Natural killer cell (primary cell): ENCODE measurements around the gene LCN1. TPM values are rescaled to one million over a fixed set of nuclear protein-coding genes. Genes with fewer than 3 reads are reported as not detected.
"Not testable (repeated sequence)": the region's sequence is repeated elsewhere in the genome, so short reads cannot be mapped to it uniquely, and the experiment has no call there.

Experiments
- ATAC-seq, 3 donors: fragments of 150-1000 bp in 2 of 3; fragments of 200-7000 bp in 1 of 3; cut with Tn5 transposase; 1 replicate in 1 of 3; 2 replicates in 2 of 3; pipeline ENCODE4 v1.10.0; 2021; ENCODE audit warnings: mild to moderate bottlenecking in 2 of 3, moderate library complexity in 2 of 3
- DNase-seq, 2 donors: peaks; one replicate each; pipeline versions ENCODE4 v3.0.0 to v3.0.0-alpha.2; 2013 to 2021; ENCODE audit warnings: mixed read lengths in 1 of 2
- H3K27ac ChIP-seq: one replicate; pipeline ENCODE4 v1.5.1; 2013; ENCODE audit warnings: mild to moderate bottlenecking, low read length
- H3K27me3 ChIP-seq: one replicate; pipeline ENCODE4 v1.6.1; 2013; ENCODE audit warnings: low read length; ENCODE audit not compliant: control insufficient read depth, insufficient read depth
- H3K36me3 ChIP-seq: one replicate; pipeline ENCODE4 v1.6.1; 2013; ENCODE audit warnings: low read length; ENCODE audit not compliant: control insufficient read depth, insufficient read depth
- H3K4me1 ChIP-seq: one replicate; pipeline ENCODE4 v1.6.1; 2013; ENCODE audit warnings: low read length; ENCODE audit not compliant: control insufficient read depth, insufficient read depth
- H3K4me3 ChIP-seq: one replicate; pipeline ENCODE4 v1.5.1; 2013; ENCODE audit warnings: low read length
- H3K9me3 ChIP-seq: one replicate; pipeline ENCODE4 v1.6.1; 2013; ENCODE audit warnings: low read length; ENCODE audit not compliant: control insufficient read depth, insufficient read depth
- H3K27ac Mint-ChIP-seq, 2 donors: one replicate each; pipeline ENCODE4 v1.8.0; 2022; ENCODE audit warnings: mild to moderate bottlenecking in 2 of 2, mixed read lengths in 2 of 2, moderate library complexity in 1 of 2
- H3K27me3 Mint-ChIP-seq, 2 donors: one replicate each; pipeline ENCODE4 v1.8.0; 2022; ENCODE audit warnings: low read depth in 2 of 2, mixed read lengths in 2 of 2
- H3K36me3 Mint-ChIP-seq: one replicate; pipeline ENCODE4 v1.8.0; 2022; ENCODE audit warnings: mixed read lengths
- H3K4me1 Mint-ChIP-seq, 2 donors: one replicate each; pipeline ENCODE4 v1.8.0; 2022; ENCODE audit warnings: mixed read lengths in 2 of 2
- H3K4me3 Mint-ChIP-seq: one replicate; pipeline ENCODE4 v1.8.0; 2022; ENCODE audit warnings: mild to moderate bottlenecking, moderate library complexity, mixed read lengths
- H3K9me3 Mint-ChIP-seq, 2 donors: one replicate each; pipeline ENCODE4 v1.8.0; 2022; ENCODE audit warnings: mixed read lengths in 2 of 2
- whole genome bisulfite sequencing: methylation state at CpG from one replicate; pipeline ENCODE4 v1.1.7; 2013; ENCODE audit warnings: missing lambda C conversion rate; ENCODE audit not compliant: insufficient coverage; 5-methylcytosine and 5-hydroxymethylcytosine counted together
- intact Hi-C: fragments of 100-400 bp; cut with micrococcal nuclease; formaldehyde crosslinking; loops from one replicate; pipeline ENCODE4 v1.14.2; 2022
- total RNA-seq, 4 donors: library from RNA; stranded (reverse); fragments of 120-200 nt in 1 of 4; gene quantifications; one replicate each; pipeline versions ENCODE4 v1.2.3 to v1.2.4, GENCODE V29; 2013 to 2022
- TF ChIP-seq, protein P1 (sequence below): fragments of 200-600 bp; IDR thresholded peaks from one replicate; pipeline ENCODE4 v1.8.0; 2022; ENCODE audit warnings: antibody characterized with exemption

Gene LCN1
- total RNA-seq, 3 donors from 2014 or later (not counting 1 experiment from before 2014, with no cell fraction given), result not detected

DNA sequence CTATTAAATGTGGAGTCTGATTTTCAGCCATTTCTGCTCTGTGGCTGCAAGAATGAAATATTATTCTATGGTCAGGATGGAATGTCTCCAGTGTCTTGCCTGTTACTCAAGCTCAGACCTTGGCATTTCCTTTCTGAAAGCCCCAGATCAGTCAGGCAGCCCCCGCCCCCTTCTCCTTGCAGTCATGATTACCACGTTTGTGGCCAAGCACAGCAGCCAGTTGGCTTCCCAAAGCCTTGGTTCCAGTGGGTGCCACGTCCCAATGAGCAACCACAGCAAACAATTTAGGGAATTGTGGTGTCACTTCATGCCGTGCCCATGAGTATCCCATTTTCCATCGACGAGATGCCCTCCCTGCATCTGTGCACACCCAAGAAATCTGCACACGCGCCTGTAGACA lies 15.0 kb downstream of the LCN1 start:
- H3K4me3 Mint-ChIP-seq, result no peak overlapping the region
- no peak overlapping the region for H3K27ac ChIP-seq
- intact Hi-C loops, result no loop called here
- no peak for ATAC-seq
- TF ChIP-seq, protein P1, sequence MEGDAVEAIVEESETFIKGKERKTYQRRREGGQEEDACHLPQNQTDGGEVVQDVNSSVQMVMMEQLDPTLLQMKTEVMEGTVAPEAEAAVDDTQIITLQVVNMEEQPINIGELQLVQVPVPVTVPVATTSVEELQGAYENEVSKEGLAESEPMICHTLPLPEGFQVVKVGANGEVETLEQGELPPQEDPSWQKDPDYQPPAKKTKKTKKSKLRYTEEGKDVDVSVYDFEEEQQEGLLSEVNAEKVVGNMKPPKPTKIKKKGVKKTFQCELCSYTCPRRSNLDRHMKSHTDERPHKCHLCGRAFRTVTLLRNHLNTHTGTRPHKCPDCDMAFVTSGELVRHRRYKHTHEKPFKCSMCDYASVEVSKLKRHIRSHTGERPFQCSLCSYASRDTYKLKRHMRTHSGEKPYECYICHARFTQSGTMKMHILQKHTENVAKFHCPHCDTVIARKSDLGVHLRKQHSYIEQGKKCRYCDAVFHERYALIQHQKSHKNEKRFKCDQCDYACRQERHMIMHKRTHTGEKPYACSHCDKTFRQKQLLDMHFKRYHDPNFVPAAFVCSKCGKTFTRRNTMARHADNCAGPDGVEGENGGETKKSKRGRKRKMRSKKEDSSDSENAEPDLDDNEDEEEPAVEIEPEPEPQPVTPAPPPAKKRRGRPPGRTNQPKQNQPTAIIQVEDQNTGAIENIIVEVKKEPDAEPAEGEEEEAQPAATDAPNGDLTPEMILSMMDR, result no peak
- H3K4me1 ChIP-seq, result no peaks in the 10 kb centered on the region
- no peaks in the 10 kb centered on the region for H3K9me3 ChIP-seq
- no peak overlapping the region for H3K27ac Mint-ChIP-seq
- H3K4me1 Mint-ChIP-seq, result no peaks in the 10 kb centered on the region
- DNase-seq, result no peak
- no peaks in the 10 kb centered on the region for H3K9me3 Mint-ChIP-seq
- H3K27me3 ChIP-seq, result peaks cover 2% of the 10 kb centered on the region
- peaks cover 21 to 37% of the 10 kb centered on the region in 2 donors for H3K27me3 Mint-ChIP-seq
- 67% methylated on average over 8 of the region's 8 CpGs for WGBS
- H3K4me3 ChIP-seq, result no peak overlapping the region
- no peaks in the 10 kb centered on the region for H3K36me3 Mint-ChIP-seq
- H3K36me3 ChIP-seq, result no peaks in the 10 kb centered on the region

DNA sequence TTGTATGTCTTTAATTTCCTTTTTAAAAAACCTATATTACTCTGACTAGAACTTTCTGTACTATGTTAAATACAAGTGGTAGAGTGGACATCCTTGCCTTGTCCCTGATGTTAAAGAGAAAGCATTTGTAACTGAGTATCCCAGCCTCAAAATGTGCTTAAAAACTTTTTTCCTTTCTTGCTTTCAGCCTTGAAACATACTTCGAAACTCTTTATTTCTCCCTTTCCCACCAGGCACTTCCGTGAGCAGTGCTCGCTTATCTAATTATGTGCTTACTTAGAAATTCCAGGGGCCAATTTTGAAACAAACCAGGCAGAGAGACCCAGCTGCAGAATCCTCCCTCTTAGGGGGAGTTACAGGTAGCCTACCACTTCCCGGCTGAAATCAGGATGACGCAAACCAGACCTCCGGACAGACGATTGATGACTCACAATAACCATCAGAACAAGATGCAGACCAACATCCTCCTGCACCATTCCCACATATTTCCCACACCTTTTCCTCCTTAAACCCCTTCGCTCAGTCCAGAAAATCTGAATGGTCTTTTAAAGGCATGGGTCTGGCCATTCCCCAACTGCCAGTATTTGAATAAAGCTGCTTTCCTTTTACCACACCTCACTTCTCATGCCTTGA lies 22.1 kb downstream of the LCN1 start:
- peaks cover 8 to 30% of the 10 kb centered on the region in 2 donors for H3K27me3 Mint-ChIP-seq
- H3K9me3 ChIP-seq, ATAC-seq, H3K36me3 ChIP-seq, H3K36me3 Mint-ChIP-seq, H3K4me3 Mint-ChIP-seq, H3K27me3 ChIP-seq, DNase-seq, H3K4me1 ChIP-seq, H3K27ac Mint-ChIP-seq, H3K4me3 ChIP-seq, H3K9me3 Mint-ChIP-seq, H3K27ac ChIP-seq, H3K4me1 Mint-ChIP-seq, intact Hi-C loops: not testable (repeated sequence)
- 65% methylated on average over 8 of the region's 8 CpGs for WGBS

DNA sequence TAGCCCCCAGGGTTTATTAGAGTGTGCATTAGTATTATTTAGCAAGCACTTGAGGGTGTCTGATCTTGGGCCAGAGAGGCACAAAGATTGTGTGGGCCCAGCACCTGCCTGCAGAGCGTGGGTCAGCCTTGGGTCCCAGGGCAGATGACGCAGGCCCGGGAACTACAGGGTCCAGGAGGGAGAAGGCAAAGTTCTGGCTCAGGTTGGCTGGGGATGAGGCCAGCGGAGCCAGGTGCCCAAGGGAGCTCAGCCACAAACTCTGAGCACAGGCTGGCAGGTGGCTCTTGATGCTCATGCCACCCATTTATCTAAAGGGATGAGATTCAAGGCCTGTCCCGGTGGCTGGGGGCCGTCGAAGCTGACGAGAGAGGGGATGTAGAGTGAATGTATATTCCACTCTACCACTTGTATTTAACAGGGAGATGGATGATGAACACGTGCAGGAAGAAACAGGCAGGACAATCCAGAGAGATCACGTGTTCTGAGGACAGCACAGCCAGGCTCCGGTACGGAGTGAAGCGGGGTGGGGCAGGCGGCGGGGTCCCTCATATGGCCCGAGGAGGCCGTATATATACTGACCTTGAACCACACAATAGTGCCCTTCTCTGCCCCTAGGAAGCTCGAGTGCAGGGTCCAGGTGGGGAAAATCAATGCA lies 23.9 kb downstream of the LCN1 start:
- Mint-ChIP-seq H3K27me3 (peaks cover 3 to 17% of the 10 kb centered on the region in 2 donors), H3K4me1 (no peaks in the 10 kb centered on the region), H3K36me3 (no peaks in the 10 kb centered on the region), H3K27ac (no peak overlapping the region), H3K9me3 (no peaks in the 10 kb centered on the region), H3K4me3 (no peak overlapping the region)
- Histone ChIP-seq H3K4me3 (no peak overlapping the region), H3K9me3 (no peaks in the 10 kb centered on the region), H3K27ac (no peak overlapping the region), H3K27me3 (no peaks in the 10 kb centered on the region), H3K4me1 (no peaks in the 10 kb centered on the region), H3K36me3 (no peaks in the 10 kb centered on the region)
- intact Hi-C loops, result no loop called here
- no peak for ATAC-seq
- TF ChIP-seq, protein P1, result no peak
- WGBS, result 84% methylated on average over 14 of the region's 18 CpGs
- no peak for DNase-seq

DNA sequence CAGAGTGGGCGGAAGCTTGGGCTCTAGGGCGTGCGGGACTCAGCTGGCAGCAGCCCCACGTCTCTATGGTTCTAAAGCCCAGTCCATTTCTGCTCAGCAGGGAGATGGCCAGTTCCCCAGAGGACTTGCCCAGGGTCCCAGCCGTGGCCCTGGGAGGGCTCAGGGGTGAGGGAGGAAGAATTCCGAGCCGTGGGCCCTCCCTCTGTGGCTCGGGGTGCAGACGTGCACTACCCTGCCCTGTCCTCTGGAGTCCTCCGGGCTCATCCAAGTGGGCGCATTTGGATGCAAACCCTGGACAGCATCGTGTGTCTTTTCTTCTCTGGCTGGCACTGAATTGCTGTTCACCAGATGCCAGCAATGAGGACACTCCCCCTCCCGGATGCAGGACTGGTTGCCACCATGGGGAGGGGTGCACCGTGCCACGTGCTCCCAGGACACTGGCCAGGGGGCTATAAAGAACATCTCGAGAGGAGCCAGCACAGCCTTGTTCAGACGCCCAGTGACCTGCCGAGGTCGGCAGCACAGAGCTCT lies 24.5 kb downstream of the LCN1 start, which contains the start of gene OBP2A:
OBP2A (plus strand) TSS at position 481 of the 531 bp plus-strand sequence. CDS start 55 bp downstream, outside the sequence.
- H3K27me3 ChIP-seq, H3K9me3 ChIP-seq, H3K4me1 Mint-ChIP-seq, H3K36me3 Mint-ChIP-seq, H3K4me3 Mint-ChIP-seq, intact Hi-C loops, H3K4me3 ChIP-seq, H3K27ac Mint-ChIP-seq, H3K27ac ChIP-seq, H3K4me1 ChIP-seq, ATAC-seq, H3K36me3 ChIP-seq, H3K9me3 Mint-ChIP-seq, DNase-seq: not testable (repeated sequence)
- WGBS, result 80% methylated on average over 12 of the region's 19 CpGs
- H3K27me3 Mint-ChIP-seq, result peaks cover 5 to 13% of the 10 kb centered on the region in 2 donors

DNA sequence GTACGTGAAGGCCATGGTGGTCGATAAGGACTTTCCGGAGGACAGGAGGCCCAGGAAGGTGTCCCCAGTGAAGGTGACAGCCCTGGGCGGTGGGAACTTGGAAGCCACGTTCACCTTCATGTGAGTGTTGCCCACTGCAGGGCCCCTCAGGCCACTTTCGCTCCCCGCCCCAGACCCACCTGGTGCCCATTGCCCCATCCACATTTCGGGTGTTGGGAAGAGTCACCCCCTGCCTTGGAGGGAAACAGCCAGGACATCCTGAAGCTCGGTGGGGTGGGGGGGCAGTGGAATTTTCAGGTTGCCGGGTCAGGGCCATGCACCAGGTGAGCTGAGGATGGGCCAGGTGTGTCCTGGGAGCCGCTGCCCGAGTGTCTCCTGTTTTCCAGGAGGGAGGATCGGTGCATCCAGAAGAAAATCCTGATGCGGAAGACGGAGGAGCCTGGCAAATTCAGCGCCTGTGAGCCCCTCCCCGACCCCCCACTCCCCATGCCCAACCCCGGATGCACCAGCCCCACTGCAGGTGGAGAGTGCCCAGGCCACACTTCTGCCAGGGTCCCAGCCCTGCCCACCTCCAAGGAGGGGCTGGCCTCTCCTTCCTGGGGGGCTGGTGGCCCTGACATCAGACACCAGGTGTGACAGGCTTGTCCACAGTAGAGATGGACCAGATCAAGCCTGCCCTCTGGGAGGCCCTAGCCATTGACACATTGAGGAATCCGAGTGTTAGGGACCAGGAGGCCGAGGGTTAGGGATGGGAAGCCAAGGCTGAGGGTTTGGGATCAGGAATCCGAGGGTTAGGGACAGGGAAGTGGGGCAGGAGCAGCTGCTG lies 25.8 kb downstream of the LCN1 start:
- H3K4me3 ChIP-seq, intact Hi-C loops, H3K27me3 ChIP-seq, H3K36me3 ChIP-seq, H3K4me3 Mint-ChIP-seq, H3K36me3 Mint-ChIP-seq, H3K27ac Mint-ChIP-seq, H3K4me1 Mint-ChIP-seq, H3K9me3 ChIP-seq, H3K4me1 ChIP-seq, H3K27ac ChIP-seq, ATAC-seq, H3K9me3 Mint-ChIP-seq: not testable (repeated sequence)
- peak in 1 of 2 donors; percentile 4 for DNase-seq
- 80% methylated on average over 20 of the region's 21 CpGs for WGBS
- peaks cover 7 to 13% of the 10 kb centered on the region in 2 donors for H3K27me3 Mint-ChIP-seq
